Activated CD4-positive, CD25-positive, alpha-beta regulatory T cell treated with anti-CD3 and anti-CD28 coated beads, Interleukin-2, amount 50 U/mL, for 16 hours (primary cell): ENCODE data around the gene LDLR.
"Not testable (repeated sequence)": the region's sequence is repeated elsewhere in the genome, so short reads cannot be mapped to it uniquely, and the experiment has no call there.

Experiments
- DNase-seq: peaks from one replicate; pipeline ENCODE4 v3.0.0-alpha.2; 2020; ENCODE audit warnings: low read depth, low spot score

Gene LDLR

GRCh38 chr19:11140896-11141295 lies 51.6 kb downstream of the LDLR start:
- DNase-seq = no peak

DNA sequence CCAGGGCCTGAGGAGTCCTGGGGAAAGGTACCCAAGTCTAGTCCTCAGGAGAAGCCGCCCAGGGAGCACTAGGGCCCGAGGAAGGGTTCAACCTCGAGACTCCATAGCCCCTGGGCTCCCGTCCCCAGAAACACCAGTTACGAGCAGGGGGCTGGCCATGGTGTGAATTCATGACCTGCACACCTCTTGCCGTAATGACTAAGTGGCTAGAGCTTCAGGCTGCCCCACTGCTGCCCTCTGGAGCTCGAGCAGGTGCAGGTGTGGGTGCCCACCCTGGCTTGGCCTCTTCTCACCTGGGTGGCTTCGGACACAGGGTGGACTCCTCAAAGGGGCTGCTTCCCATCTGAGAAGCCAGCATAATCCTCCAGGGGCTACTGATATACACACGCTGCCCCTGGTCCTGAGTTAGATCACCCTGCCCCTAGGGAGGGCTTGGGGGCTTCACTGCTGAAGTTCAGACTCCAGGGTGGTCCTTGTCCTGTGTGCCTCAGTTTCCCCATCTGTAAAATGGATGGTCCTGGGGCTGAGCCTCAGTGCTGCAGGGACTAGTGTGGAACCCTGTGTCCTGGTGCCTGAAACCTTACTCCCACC lies 52.8 kb downstream of the LDLR start:
- no peak for DNase-seq

DNA sequence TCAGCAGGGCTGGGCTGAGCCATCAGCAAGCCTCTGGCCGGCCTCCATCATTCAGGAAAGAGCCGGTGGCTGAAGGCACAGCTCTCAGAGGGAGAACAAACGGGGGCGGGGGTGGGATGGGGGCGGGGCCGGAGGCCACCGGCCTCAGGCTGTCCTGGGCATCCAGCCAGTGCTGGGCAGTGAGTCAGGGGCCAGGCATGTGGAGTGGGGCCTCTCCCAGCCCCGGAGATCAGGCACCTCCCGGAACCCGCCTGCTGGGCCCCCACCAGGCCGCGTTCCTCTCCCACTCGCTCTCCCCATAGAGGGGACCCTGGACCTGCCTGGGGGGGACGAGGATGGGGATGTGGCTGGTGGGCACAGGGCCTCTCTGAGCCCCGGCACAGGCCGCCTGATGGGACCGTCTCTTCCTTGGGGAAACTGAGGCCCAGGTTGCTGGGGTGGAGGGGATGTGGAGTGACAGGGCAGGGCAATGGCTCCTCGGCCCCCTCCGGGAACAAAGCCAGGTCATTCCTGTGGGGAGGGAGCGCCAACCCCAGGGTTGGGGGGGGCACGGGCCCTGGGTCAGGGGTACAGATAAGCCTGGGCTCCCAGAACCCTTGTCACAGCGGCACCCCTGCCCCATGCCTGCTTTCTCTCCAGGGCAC lies 53.4 kb downstream of the LDLR start:
- DNase-seq = no peak

DNA sequence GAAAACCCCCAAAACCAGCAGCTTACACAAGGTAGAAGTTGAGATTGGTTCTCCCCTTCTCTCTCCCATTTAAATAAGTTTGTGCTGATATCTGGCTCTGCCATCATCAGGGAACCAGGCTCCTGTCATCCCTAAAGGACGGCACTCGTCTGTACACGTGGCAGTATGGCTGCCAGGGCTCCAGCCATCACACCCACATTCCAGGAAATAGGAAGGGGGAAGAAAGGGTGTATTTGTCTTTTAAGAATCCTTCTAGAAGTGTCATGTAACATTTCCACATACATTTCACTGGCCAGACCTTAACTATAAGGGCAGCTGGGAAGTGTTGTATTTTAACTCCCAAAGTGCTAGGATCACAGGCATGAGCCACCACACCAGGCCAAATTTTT lies 56.3 kb downstream of the LDLR start:
- DNase-seq = no peak

DNA sequence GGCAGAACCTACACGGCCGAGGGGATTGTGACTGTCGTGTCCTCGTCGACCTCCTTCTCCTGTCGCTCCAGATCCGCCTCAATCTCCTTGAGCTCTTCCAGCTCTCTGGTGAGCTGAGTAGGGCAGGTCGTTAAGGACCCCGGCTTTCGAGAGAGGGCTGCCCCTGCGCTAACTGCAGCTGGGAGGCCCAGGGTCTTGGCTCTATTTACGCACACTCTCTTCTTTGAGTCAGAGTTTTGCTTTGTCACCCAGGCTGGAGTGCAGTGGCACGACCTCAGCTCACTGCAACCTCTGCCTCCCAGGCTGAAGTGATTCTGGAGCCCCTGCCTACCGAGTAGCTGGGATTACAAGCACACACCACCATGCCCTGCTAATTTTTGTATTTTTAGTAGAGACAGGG lies 58.7 kb downstream of the LDLR start:
- no peak for DNase-seq

- DNase-seq = no peak
These were observed 61.9 kb downstream of the LDLR start for GRCh38 chr19:11151181-11151580.

DNA sequence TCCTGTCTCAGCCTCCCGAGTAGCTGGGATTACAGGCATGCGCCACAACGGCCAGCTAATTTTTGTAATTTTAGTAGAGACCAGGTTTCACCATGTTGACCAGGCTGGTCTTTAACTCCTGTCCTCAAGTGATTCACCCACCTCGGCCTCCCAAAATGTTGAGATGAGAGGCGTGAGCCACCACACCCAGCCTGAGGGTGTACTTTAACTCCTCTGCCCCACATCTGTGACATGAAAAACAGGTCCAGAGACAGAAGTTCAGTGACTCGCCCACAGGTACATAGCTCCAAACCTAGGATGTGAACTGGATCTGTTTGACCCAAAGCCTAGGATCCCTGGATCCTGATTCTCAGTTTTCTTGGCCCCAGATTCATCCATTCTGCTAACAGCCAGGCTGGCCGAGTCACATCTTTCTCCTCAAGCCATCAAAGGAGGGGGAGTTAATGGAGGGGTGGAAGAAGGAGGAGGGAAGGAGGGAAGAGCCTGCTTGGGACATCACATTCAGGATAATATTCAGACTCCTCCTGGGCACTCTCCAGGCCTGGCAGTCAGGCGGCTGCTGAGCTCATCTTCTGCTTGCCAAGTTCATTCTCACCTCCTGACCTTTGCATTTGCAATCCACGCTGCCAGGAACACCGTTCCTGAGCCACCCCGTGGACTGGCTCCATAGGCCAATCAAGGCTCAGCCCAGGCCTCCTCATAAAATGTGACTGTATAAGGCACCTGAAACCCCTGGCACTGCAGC lies 63.2 kb downstream of the LDLR start:
- DNase-seq = no peak

GRCh38 chr19:11154683-11155047 lies 65.4 kb downstream of the LDLR start:
- no peak for DNase-seq

- peak; percentile 86 for DNase-seq
These were observed 66.3 kb downstream of the LDLR start, which contains the start of gene SPC24 for GRCh38 chr19:11155373-11156120. SPC24 (minus strand) TSS chr19:11155782; CDS start chr19:11155776, 6 bp downstream.

GRCh38 chr19:11159598-11160439 lies 70.6 kb downstream of the LDLR start:
- no peak for DNase-seq

- not testable (repeated sequence) for DNase-seq
These were observed 71.1 kb downstream of the LDLR start for GRCh38 chr19:11160440-11160768.

- no peak for DNase-seq
These were observed 75.0 kb downstream of the LDLR start for GRCh38 chr19:11164296-11164695.

- DNase-seq = no peak
These were observed 75.7 kb downstream of the LDLR start for GRCh38 chr19:11164879-11165406.

DNA sequence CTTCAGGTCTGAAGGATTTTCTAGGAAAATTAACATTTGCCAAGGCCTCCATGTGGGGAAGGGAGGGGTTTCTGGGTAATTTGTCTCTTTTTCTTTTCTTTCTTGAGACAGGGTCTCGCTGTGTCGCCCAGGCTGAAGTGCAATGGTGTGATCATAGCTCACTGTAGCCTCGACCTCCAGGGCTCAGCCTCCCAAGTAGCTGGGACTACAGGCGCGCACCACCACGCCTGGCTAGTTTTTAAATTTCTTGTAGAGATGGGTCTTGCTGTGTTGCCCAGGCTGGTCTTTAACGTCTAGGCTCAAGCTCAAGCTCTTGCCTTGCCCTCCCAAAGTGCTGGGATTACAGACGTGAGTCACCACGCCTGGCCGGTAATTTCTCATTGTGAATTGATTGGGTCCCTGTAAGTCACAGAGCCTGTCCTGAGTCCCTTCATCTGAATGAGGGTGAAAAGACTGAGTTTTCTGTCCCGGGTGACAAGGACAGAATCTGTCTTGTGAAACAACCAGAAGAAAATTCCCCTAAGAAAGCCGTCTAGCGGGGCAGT lies 76.3 kb downstream of the LDLR start:
- no peak for DNase-seq

- DNase-seq = no peak
These were observed 77.2 kb downstream of the LDLR start for GRCh38 chr19:11166281-11167142.

- no peak for DNase-seq
These were observed 79.3 kb downstream of the LDLR start for GRCh38 chr19:11168568-11168967.

GRCh38 chr19:11169896-11170678 lies 80.8 kb downstream of the LDLR start:
- DNase-seq = no peak

GRCh38 chr19:11171144-11171543 lies 81.9 kb downstream of the LDLR start:
- DNase-seq = no peak

GRCh38 chr19:11172576-11172975 lies 83.3 kb downstream of the LDLR start:
- DNase-seq = no peak
